ENCODE data around the gene PRDX5. TPM values are rescaled to one million over a fixed set of nuclear protein-coding genes. Genes with fewer than 3 reads are reported as not detected.
A peak's percentile ranks its signal among the peaks of the same experiment; 100 is the strongest.

Gene PRDX5
- total RNA-seq, 1 experiment from 2014 or later: 165 TPM

- DNase-seq: no peak
- peaks cover 35% of the 10 kb centered on the region for H3K4me1 Mint-ChIP-seq (ENCODE audit: low read depth, unreplicated experiment)
- no peaks in the 10 kb centered on the region for H3K9me3 Mint-ChIP-seq (ENCODE audit: low read depth, unreplicated experiment)
- BruUV-seq (replicated peaks): no TSS peak
- H3K4me3 Mint-ChIP-seq (ENCODE audit: low read depth, unreplicated experiment): peak overlapping the region; percentile 80
- CTCF ChIA-PET: interaction anchor here (0.5 to 2.9 kb wide), 10 partner anchors 8 to 294 kb away, joined by 3 to 16 read pairs (median 4); partner anchors contain the start of genes PRDX5 and TRMT112
- TF ChIP-seq, protein P1, sequence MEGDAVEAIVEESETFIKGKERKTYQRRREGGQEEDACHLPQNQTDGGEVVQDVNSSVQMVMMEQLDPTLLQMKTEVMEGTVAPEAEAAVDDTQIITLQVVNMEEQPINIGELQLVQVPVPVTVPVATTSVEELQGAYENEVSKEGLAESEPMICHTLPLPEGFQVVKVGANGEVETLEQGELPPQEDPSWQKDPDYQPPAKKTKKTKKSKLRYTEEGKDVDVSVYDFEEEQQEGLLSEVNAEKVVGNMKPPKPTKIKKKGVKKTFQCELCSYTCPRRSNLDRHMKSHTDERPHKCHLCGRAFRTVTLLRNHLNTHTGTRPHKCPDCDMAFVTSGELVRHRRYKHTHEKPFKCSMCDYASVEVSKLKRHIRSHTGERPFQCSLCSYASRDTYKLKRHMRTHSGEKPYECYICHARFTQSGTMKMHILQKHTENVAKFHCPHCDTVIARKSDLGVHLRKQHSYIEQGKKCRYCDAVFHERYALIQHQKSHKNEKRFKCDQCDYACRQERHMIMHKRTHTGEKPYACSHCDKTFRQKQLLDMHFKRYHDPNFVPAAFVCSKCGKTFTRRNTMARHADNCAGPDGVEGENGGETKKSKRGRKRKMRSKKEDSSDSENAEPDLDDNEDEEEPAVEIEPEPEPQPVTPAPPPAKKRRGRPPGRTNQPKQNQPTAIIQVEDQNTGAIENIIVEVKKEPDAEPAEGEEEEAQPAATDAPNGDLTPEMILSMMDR (IDR thresholded peaks at IDR 0.05; ENCODE audit: unreplicated experiment): no peak
- H3K36me3 Mint-ChIP-seq (ENCODE audit: insufficient read depth, unreplicated experiment): peaks cover 42% of the 10 kb centered on the region
- H3K27me3 Mint-ChIP-seq (ENCODE audit: unreplicated experiment): no peaks in the 10 kb centered on the region
- intact Hi-C loops (cut with micrococcal nuclease; ENCODE audit: unreplicated experiment): loop anchor here (5.0 kb wide), 1 partner anchor 295 kb away; no protein-coding TSS in a partner anchor
- peak overlapping the region; percentile 36 for H3K27ac Mint-ChIP-seq (ENCODE audit: unreplicated experiment)
These were observed 39.5 kb downstream of the PRDX5 start for GRCh38 chr11:64357446-64357845.

- TF ChIP-seq, protein P1 (IDR thresholded peaks at IDR 0.05; ENCODE audit: unreplicated experiment): no peak
- H3K27me3 Mint-ChIP-seq (ENCODE audit: unreplicated experiment): no peaks in the 10 kb centered on the region
- H3K27ac Mint-ChIP-seq (ENCODE audit: unreplicated experiment): peak overlapping the region; percentile 36
- peaks cover 35% of the 10 kb centered on the region for H3K4me1 Mint-ChIP-seq (ENCODE audit: low read depth, unreplicated experiment)
- H3K9me3 Mint-ChIP-seq (ENCODE audit: low read depth, unreplicated experiment): no peaks in the 10 kb centered on the region
- BruUV-seq (replicated peaks): no TSS peak
- CTCF ChIA-PET: interaction anchor here (0.5 to 2.9 kb wide), 9 partner anchors 9 to 91 kb away, joined by 3 to 16 read pairs (median 4); partner anchors contain the start of genes PRDX5 and TRMT112
- H3K36me3 Mint-ChIP-seq (ENCODE audit: insufficient read depth, unreplicated experiment): peaks cover 42% of the 10 kb centered on the region
- H3K4me3 Mint-ChIP-seq (ENCODE audit: low read depth, unreplicated experiment): peak overlapping the region; percentile 80
- DNase-seq: peak; percentile 83
- intact Hi-C loops (cut with micrococcal nuclease; ENCODE audit: unreplicated experiment): loop anchor here (5.0 kb wide), 1 partner anchor 294 kb away; no protein-coding TSS in a partner anchor
These were observed 40.1 kb downstream of the PRDX5 start for GRCh38 chr11:64357904-64358535.

DNA sequence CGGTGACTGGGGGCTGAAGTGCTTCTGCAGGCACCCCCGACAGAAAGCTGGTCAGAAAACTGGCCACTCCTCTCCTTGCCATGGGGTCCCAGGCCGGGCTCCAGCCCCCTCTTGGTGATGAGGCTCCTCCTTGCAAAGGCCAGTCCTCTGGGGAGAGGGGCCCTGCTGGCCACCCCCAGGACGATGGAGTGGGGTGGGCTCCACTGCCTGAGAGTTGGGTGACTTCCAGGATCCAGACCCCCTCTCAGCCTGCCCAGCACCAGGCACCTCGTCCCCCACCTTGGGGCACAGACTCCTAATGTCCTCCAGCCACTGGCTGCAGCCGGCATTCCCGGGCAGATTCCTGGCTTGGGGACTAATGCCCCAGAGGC lies 40.6 kb downstream of the PRDX5 start:
- H3K27ac Mint-ChIP-seq (ENCODE audit: unreplicated experiment): peak overlapping the region; percentile 36
- CTCF ChIA-PET: interaction anchor here (1.1 to 2.9 kb wide), 5 partner anchors 16 to 87 kb away, joined by 3 to 16 read pairs (median 4); partner anchors contain the start of genes PRDX5 and TRMT112
- H3K36me3 Mint-ChIP-seq (ENCODE audit: insufficient read depth, unreplicated experiment): peaks cover 45% of the 10 kb centered on the region
- peaks cover 35% of the 10 kb centered on the region for H3K4me1 Mint-ChIP-seq (ENCODE audit: low read depth, unreplicated experiment)
- H3K27me3 Mint-ChIP-seq (ENCODE audit: unreplicated experiment): no peaks in the 10 kb centered on the region
- H3K9me3 Mint-ChIP-seq (ENCODE audit: low read depth, unreplicated experiment): no peaks in the 10 kb centered on the region
- peak overlapping the region; percentile 80 for H3K4me3 Mint-ChIP-seq (ENCODE audit: low read depth, unreplicated experiment)
- BruUV-seq (replicated peaks): no TSS peak
- DNase-seq: no peak
- intact Hi-C loops (cut with micrococcal nuclease; ENCODE audit: unreplicated experiment): loop anchor here (5.0 kb wide), 1 partner anchor 294 kb away; no protein-coding TSS in a partner anchor
- TF ChIP-seq, protein P1 (IDR thresholded peaks at IDR 0.05; ENCODE audit: unreplicated experiment): no peak

- no peaks in the 10 kb centered on the region for H3K27me3 Mint-ChIP-seq (ENCODE audit: unreplicated experiment)
- TSS peak; percentile 46 for BruUV-seq (replicated peaks)
These were observed 41.2 kb downstream of the PRDX5 start, which contains the start of gene RPS6KA4 for GRCh38 chr11:64358907-64359711. Gene RPS6KA4 (plus strand): TSS chr11:64359162. CDS start chr11:64359236, 74 bp downstream.

More at GRCh38 chr11:64358907-64359711, 41.2 kb downstream of the PRDX5 start, which contains the start of gene RPS6KA4:
- CTCF ChIA-PET: interaction anchor here (1.3 to 2.9 kb wide), 3 partner anchors 27 to 88 kb away, joined by 4 to 16 read pairs (median 4); partner anchors contain the start of genes PRDX5 and TRMT112
- Mint-ChIP-seq H3K4me1 (ENCODE audit: low read depth, unreplicated experiment) (peaks cover 35% of the 10 kb centered on the region), H3K36me3 (ENCODE audit: insufficient read depth, unreplicated experiment) (peaks cover 49% of the 10 kb centered on the region), H3K9me3 (ENCODE audit: low read depth, unreplicated experiment) (no peaks in the 10 kb centered on the region), H3K4me3 (ENCODE audit: low read depth, unreplicated experiment) (peak within 1 kb of the TSS; percentile 80), H3K27ac (ENCODE audit: unreplicated experiment) (peak within 1 kb of the TSS; percentile 36)
- TF ChIP-seq, protein P1 (IDR thresholded peaks at IDR 0.05; ENCODE audit: unreplicated experiment): no peak
- peak; percentile 78 for DNase-seq
- intact Hi-C loops (cut with micrococcal nuclease; ENCODE audit: unreplicated experiment): loop anchor here (5.0 kb wide), 1 partner anchor 293 kb away; no protein-coding TSS in a partner anchor

All from Calu3 (cell line).